Ovary (tissue), 3 donors: Measurements from ENCODE around the gene OPHN1.

Source experiments
- CTCF ChIP-seq, 3 donors: fragments of 450-650 bp in 2 of 3; fragments of 200-600 bp in 1 of 3; IDR thresholded peaks; one replicate each; pipeline versions ENCODE4 v1.5.1 to v1.8.0; 2016 to 2022; ENCODE audit warnings: antibody characterized with exemption in 3 of 3, mild to moderate bottlenecking in 1 of 3
- EP300 ChIP-seq: sonication (generic); formaldehyde crosslinking; IDR thresholded peaks from one replicate; pipeline ENCODE4 v1.6.1; 2017; ENCODE audit warnings: antibody characterized with exemption
- POLR2A ChIP-seq: fragments of 450-650 bp; IDR thresholded peaks from one replicate; pipeline ENCODE4 v1.6.1; 2017; ENCODE audit warnings: antibody characterized with exemption, mild to moderate bottlenecking, moderate library complexity
- donor health status: DM: no; HTN: no; CAD: no.

DNA sequence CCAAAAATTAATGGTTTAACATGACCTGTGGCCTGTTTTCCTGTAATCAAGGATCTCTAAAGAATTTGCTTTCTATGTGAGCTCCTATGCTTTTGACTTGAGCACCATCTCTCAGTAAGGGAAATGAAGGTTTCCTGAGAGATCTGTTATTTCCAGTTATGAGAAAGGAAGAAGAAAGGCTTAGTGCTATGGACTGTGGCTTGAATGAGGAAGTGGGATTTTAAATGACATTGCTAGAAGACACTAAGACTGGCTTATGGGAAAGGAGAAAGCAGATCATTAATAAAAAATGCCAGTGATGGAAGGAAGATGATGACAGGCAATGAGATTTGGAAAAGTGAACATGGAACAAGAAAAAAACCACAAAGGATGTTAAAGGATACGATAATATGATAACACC, 285.4 kb downstream of the OPHN1 start:
- TF ChIP-seq POLR2A: no peak
- TF ChIP-seq CTCF (IDR thresholded peaks at IDR 0.05): no peak
- TF ChIP-seq EP300: no peak
